Neural cell (in vitro differentiated cells): Measurements from ENCODE around the gene USP20. TPM values are rescaled to one million over a fixed set of nuclear protein-coding genes. Genes with fewer than 3 reads are reported as not detected.

ENCODE experiments used
- H2AFZ ChIP-seq: fragments of 200-600, 300-800 bp; sonication (generic), shearing (Covaris generic); 2 replicates; pipeline ENCODE4 v1.6.0; 2014; ENCODE audit warnings: low read depth, mild to moderate bottlenecking, antibody characterized with exemption, low read length, moderate library complexity
- H3F3A ChIP-seq: fragments of 200-600 bp; shearing (Covaris generic); 2 replicates; pipeline ENCODE4 v1.6.1; 2016; ENCODE audit warnings: mild to moderate bottlenecking, moderate library complexity, mixed read lengths, antibody characterized with exemption, low read length; ENCODE audit not compliant: insufficient read depth, poor library complexity, severe bottlenecking
- H3K27ac ChIP-seq: fragments of 200-600, 300-800 bp; sonication (generic), shearing (Covaris generic); 2 replicates; pipeline ENCODE4 v1.5.1; 2014; ENCODE audit warnings: mild to moderate bottlenecking, low read length, moderate library complexity
- H3K27me3 ChIP-seq: fragments of 300-800, 200-600 bp; sonication (generic), shearing (Covaris generic); 2 replicates; pipeline ENCODE4 v1.6.0; 2014; ENCODE audit warnings: mild to moderate bottlenecking, low read depth, low read length, moderate library complexity; ENCODE audit not compliant: insufficient read depth
- H3K36me3 ChIP-seq: fragments of 300-800, 200-600 bp; sonication (generic), shearing (Covaris generic); 2 replicates; pipeline ENCODE4 v1.5.1; 2014; ENCODE audit warnings: mild to moderate bottlenecking, antibody characterized with exemption, low read length, moderate library complexity; ENCODE audit not compliant: insufficient read depth
- H3K4me2 ChIP-seq: fragments of 300-800, 200-600 bp; sonication (generic), shearing (Covaris generic); 2 replicates; pipeline ENCODE4 v1.6.0; 2014; ENCODE audit warnings: mild to moderate bottlenecking, low read length
- H3K4me3 ChIP-seq: fragments of 300-800, 200-600 bp; sonication (generic), shearing (Covaris generic); 2 replicates; pipeline ENCODE4 v1.5.1; 2014; ENCODE audit warnings: mild to moderate bottlenecking, low read length, moderate library complexity
- H3K79me2 ChIP-seq: fragments of 200-600 bp; shearing (Covaris generic); replicated peaks from 2 replicates; pipeline ENCODE4 v1.6.0; 2014; ENCODE audit warnings: mild to moderate bottlenecking, low read length, moderate library complexity; ENCODE audit not compliant: insufficient read depth
- H3K9ac ChIP-seq: fragments of 300-800, 200-600 bp; sonication (generic), shearing (Covaris generic); 2 replicates; pipeline ENCODE4 v1.6.1; 2016; ENCODE audit warnings: mild to moderate bottlenecking, low read length, mixed read lengths
- H3K9me2 ChIP-seq: fragments of 200-600 bp; shearing (Covaris generic); 2 replicates; pipeline ENCODE4 v1.6.1; 2016; ENCODE audit warnings: mild to moderate bottlenecking, low read length, mixed read lengths; ENCODE audit not compliant: insufficient read depth
- H3K9me3 ChIP-seq: fragments of 200-600, 300-800 bp; sonication (generic), shearing (Covaris generic); 2 replicates; pipeline ENCODE4 v1.6.1; 2016; ENCODE audit warnings: mild to moderate bottlenecking, mixed run types, low read length, moderate library complexity, mixed read lengths
- H4K20me1 ChIP-seq: fragments of 200-600 bp; shearing (Covaris generic); 2 replicates; pipeline ENCODE4 v1.6.1; 2016; ENCODE audit warnings: mild to moderate bottlenecking, mixed run types; ENCODE audit not compliant: insufficient read depth
- CTCF ChIP-seq: fragments of 450-650 bp; IDR thresholded peaks from 2 replicates; pipeline ENCODE4 v1.5.1; 2014; ENCODE audit warnings: antibody characterized with exemption, mild to moderate bottlenecking, moderate library complexity; ENCODE audit not compliant: poor library complexity, severe bottlenecking
- EP300 ChIP-seq: fragments of 450-650 bp; conservative IDR thresholded peaks from 2 replicates; pipeline ENCODE4 v1.6.1; 2014; ENCODE audit warnings: antibody characterized with exemption, mild to moderate bottlenecking, moderate library complexity; ENCODE audit not compliant: poor library complexity, severe bottlenecking
- EZH2 ChIP-seq: fragments of 200-600, 300-800 bp; shearing (Covaris generic), sonication (generic); IDR thresholded peaks from 2 replicates; pipeline ENCODE4 v1.6.1; 2014; ENCODE audit warnings: antibody characterized with exemption, low read length, borderline replicate concordance, mild to moderate bottlenecking; ENCODE audit not compliant: insufficient read depth, poor library complexity, severe bottlenecking
- MXI1 ChIP-seq: fragments of 450-650 bp; conservative IDR thresholded peaks from 2 replicates; pipeline ENCODE4 v1.6.1; 2014; ENCODE audit warnings: antibody characterized with exemption, mild to moderate bottlenecking; ENCODE audit not compliant: poor library complexity, severe bottlenecking
- POLR2AphosphoS5 ChIP-seq: IDR thresholded peaks from 2 replicates; pipeline ENCODE4 v1.6.1; 2012
- RAD21 ChIP-seq: fragments of 450-650 bp; conservative IDR thresholded peaks from 2 replicates; pipeline ENCODE4 v1.6.1; 2014; ENCODE audit warnings: antibody characterized with exemption, mild to moderate bottlenecking, moderate library complexity
- REST ChIP-seq: IDR thresholded peaks from 2 replicates; pipeline ENCODE4 v1.6.1; 2012; ENCODE audit warnings: borderline replicate concordance
- SMC3 ChIP-seq: fragments of 450-650 bp; conservative IDR thresholded peaks from 2 replicates; pipeline ENCODE4 v1.6.1; 2014; ENCODE audit warnings: antibody characterized with exemption, mild to moderate bottlenecking, moderate library complexity; ENCODE audit not compliant: poor library complexity
- TAF1 ChIP-seq: IDR thresholded peaks from 2 replicates; pipeline ENCODE4 v1.6.1; 2012; ENCODE audit warnings: low read depth
- polyA plus RNA-seq: library from polyadenylated mRNA; depleted of rRNA; stranded (reverse); fragments of >200 nt; gene quantifications from 2 replicates; pipeline ENCODE4 v1.2.3, GENCODE V29; 2014

USP20 gene
- polyA plus RNA-seq, 1 donor from 2014 or later, result 39.8 TPM

GRCh38 chr9:129853614-129854013, 18.4 kb downstream of the USP20 start:
- Histone ChIP-seq H3K79me2 (no peaks in the 10 kb centered on the region), H3K9me3 (no peaks in the 10 kb centered on the region), H4K20me1 (no peaks in the 10 kb centered on the region), H3F3A (no peaks in the 10 kb centered on the region), H3K9ac (no peak overlapping the region), H3K9me2 (no peaks in the 10 kb centered on the region), H3K36me3 (no peaks in the 10 kb centered on the region), H3K27me3 (no peaks in the 10 kb centered on the region), H2AFZ (no peak overlapping the region), H3K4me3 (no peak overlapping the region), H3K4me2 (no peak overlapping the region), H3K27ac (no peak overlapping the region)
- TF ChIP-seq REST (no peak), CTCF (no peak), SMC3 (no peak), EP300 (no peak), TAF1 (no peak), POLR2AphosphoS5 (no peak), EZH2 (no peak), MXI1 (no peak), RAD21 (no peak)

- H3K27me3 ChIP-seq, result no peaks in the 10 kb centered on the region
- TF ChIP-seq SMC3, result no peak
- TF ChIP-seq MXI1, result no peak
- no peak for TF ChIP-seq RAD21
- no peak for TF ChIP-seq EZH2
- TF ChIP-seq EP300, result no peak
- no peak for TF ChIP-seq POLR2AphosphoS5
- no peak for TF ChIP-seq TAF1
- no peak for TF ChIP-seq CTCF
- TF ChIP-seq REST, result no peak
- H3K79me2 ChIP-seq, result no peaks in the 10 kb centered on the region
- H3K9ac ChIP-seq, result no peak overlapping the region
- no peak overlapping the region for H2AFZ ChIP-seq
- H3K4me3 ChIP-seq, result no peak overlapping the region
- no peaks in the 10 kb centered on the region for H3F3A ChIP-seq
- no peaks in the 10 kb centered on the region for H3K9me3 ChIP-seq
- H4K20me1 ChIP-seq, result no peaks in the 10 kb centered on the region
- H3K9me2 ChIP-seq, result no peaks in the 10 kb centered on the region
- H3K4me2 ChIP-seq, result no peak overlapping the region
- no peak overlapping the region for H3K27ac ChIP-seq
- no peaks in the 10 kb centered on the region for H3K36me3 ChIP-seq
Observed at GRCh38 chr9:129854588-129855110, 19.4 kb downstream of the USP20 start.
